ENCODE data around the gene WDHD1.

DNA sequence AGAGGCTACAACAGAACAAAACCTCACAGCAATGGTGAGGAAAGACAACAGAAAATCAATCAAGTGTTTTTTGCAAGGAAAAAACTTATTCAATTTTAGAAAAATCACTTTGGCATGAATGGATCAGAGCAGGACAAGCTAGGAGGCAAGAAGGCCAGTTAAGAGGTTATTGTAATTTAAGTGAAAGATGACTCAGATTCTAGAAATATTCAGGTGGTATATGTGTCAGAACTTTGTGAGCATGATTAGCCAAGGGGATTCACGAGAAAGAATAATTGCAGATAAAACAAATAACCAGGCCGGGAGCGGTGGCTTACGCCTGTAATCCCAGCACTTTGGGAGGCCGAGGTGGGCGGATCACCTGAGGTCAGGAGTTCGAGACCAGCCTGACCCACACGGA, 137.0 kb downstream of the WDHD1 start:
- TF ChIP-seq, protein P1, sequence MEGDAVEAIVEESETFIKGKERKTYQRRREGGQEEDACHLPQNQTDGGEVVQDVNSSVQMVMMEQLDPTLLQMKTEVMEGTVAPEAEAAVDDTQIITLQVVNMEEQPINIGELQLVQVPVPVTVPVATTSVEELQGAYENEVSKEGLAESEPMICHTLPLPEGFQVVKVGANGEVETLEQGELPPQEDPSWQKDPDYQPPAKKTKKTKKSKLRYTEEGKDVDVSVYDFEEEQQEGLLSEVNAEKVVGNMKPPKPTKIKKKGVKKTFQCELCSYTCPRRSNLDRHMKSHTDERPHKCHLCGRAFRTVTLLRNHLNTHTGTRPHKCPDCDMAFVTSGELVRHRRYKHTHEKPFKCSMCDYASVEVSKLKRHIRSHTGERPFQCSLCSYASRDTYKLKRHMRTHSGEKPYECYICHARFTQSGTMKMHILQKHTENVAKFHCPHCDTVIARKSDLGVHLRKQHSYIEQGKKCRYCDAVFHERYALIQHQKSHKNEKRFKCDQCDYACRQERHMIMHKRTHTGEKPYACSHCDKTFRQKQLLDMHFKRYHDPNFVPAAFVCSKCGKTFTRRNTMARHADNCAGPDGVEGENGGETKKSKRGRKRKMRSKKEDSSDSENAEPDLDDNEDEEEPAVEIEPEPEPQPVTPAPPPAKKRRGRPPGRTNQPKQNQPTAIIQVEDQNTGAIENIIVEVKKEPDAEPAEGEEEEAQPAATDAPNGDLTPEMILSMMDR (IDR thresholded peaks at IDR 0.05): no peak
- no peak for TF ChIP-seq ZFX (IDR thresholded peaks at IDR 0.05; ENCODE audit: borderline replicate concordance)
